D721Med (cell line): ENCODE data around the gene ABLIM1.

Experiments
- DNase-seq: peaks from one replicate; pipeline ENCODE4 v3.0.0; 2011; ENCODE audit warnings: low spot score; ENCODE audit not compliant: insufficient read length
- FAIRE-seq: peaks from 2 replicates; lab custom pipeline; 2011; peaks lifted over from hg19 to GRCh38; lab: Jason Lieb, UNC
- CTCF ChIP-seq: IDR thresholded peaks from 2 replicates; pipeline ENCODE4 v1.5.1; 2012; ENCODE audit warnings: mild to moderate bottlenecking, control low read depth; ENCODE audit not compliant: insufficient read depth; ENCODE audit errors: missing control alignments

Gene ABLIM1

GRCh38 chr10:114458955-114459354 is 199.1 kb downstream of the ABLIM1 start:
- no peak for DNase-seq
- FAIRE-seq: no peak

GRCh38 chr10:114458216-114458920 is 199.7 kb downstream of the ABLIM1 start:
- TF ChIP-seq CTCF: no peak
- no peak for DNase-seq
- no peak for FAIRE-seq

More at GRCh38 chr10:114458955-114459354, 199.1 kb downstream of the ABLIM1 start:
- TF ChIP-seq CTCF: no peak

- TF ChIP-seq CTCF: no peak
- DNase-seq (no peak), FAIRE-seq (no peak)
Observed at GRCh38 chr10:114453576-114453975, 204.5 kb downstream of the ABLIM1 start.

- FAIRE-seq (no peak), DNase-seq (no peak)
- no peak for TF ChIP-seq CTCF
Observed at GRCh38 chr10:114448897-114449296, 209.2 kb downstream of the ABLIM1 start.

- TF ChIP-seq CTCF: no peak
- no peak for FAIRE-seq
- no peak for DNase-seq
Observed at GRCh38 chr10:114445332-114445731, 212.7 kb downstream of the ABLIM1 start.

- TF ChIP-seq CTCF: no peak
- no peak for FAIRE-seq
- no peak for DNase-seq
Observed at GRCh38 chr10:114444819-114445218, 213.3 kb downstream of the ABLIM1 start.

- TF ChIP-seq CTCF: no peak
- FAIRE-seq (no peak), DNase-seq (no peak)
Observed at GRCh38 chr10:114442091-114442630, 215.9 kb downstream of the ABLIM1 start.
